Retinal pigment epithelial cell (primary cell): Measurements from ENCODE around the gene ARHGAP31.
"Not testable (repeated sequence)": the region's sequence is repeated elsewhere in the genome, so short reads cannot be mapped to it uniquely, and the experiment has no call there.

Experiments used
- DNase-seq: peaks from one replicate; pipeline ENCODE4 v3.0.0-alpha.2; 2010; ENCODE audit warnings: low read depth
- H3K4me3 ChIP-seq: 2 replicates; pipeline ENCODE4 v1.5.1; 2011; ENCODE audit warnings: mild to moderate bottlenecking, low read length, control low read depth, moderate library complexity
- TF ChIP-seq, protein P1 (sequence below): conservative IDR thresholded peaks from 2 replicates; pipeline ENCODE4 v1.5.1; 2011; ENCODE audit warnings: low read depth, low read length, control low read depth, inconsistent platforms

The ARHGAP31 gene

DNA sequence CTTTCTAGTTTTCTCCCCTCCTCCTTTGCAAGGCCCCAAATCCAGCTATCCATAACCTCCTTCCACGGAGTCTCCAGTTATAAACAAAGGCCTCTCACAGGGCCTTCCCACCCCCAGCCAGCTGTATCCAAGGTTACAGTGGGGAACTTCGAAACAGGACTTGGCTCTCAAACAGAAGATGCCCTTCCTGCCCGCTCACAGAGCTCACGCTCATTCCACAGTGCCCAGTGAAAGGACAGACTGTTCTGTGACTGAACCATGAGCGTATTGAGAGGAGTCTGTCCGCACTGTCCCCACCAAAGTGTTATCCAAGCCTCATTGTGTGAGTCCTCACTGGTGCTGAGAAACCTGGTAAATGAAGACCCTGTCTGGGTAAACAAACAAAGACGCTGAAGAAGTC lies 35.4 kb downstream of the ARHGAP31 start:
- TF ChIP-seq, protein P1, sequence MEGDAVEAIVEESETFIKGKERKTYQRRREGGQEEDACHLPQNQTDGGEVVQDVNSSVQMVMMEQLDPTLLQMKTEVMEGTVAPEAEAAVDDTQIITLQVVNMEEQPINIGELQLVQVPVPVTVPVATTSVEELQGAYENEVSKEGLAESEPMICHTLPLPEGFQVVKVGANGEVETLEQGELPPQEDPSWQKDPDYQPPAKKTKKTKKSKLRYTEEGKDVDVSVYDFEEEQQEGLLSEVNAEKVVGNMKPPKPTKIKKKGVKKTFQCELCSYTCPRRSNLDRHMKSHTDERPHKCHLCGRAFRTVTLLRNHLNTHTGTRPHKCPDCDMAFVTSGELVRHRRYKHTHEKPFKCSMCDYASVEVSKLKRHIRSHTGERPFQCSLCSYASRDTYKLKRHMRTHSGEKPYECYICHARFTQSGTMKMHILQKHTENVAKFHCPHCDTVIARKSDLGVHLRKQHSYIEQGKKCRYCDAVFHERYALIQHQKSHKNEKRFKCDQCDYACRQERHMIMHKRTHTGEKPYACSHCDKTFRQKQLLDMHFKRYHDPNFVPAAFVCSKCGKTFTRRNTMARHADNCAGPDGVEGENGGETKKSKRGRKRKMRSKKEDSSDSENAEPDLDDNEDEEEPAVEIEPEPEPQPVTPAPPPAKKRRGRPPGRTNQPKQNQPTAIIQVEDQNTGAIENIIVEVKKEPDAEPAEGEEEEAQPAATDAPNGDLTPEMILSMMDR, result no peak
- no peak for DNase-seq
- no peak overlapping the region for H3K4me3 ChIP-seq

GRCh38 chr3:119330181-119330580 lies 36.0 kb downstream of the ARHGAP31 start:
- TF ChIP-seq, protein P1, result no peak
- H3K4me3 ChIP-seq, result no peak overlapping the region
- DNase-seq, result no peak

DNA sequence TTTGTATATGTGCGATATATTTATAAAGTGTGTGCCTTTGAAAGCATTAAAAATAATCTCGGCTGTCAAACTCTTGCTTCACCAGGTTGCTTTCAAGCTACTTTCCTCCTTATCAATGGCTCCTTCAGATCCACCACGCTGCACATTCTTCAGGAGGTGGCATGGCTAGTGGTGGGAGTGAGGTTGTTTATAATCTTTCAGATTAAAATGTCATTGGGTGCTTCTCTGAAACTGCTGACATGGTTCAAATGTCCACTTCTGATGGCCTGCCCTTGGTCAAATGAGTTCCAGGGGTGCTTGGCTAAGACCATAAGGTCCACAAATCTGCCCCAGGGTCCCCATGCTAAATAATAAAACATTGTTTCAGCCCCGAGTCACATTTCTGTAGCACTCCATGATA lies 36.7 kb downstream of the ARHGAP31 start:
- H3K4me3 ChIP-seq, result no peak overlapping the region
- TF ChIP-seq, protein P1, result no peak
- no peak for DNase-seq

- TF ChIP-seq, protein P1, result no peak
- DNase-seq, result peak; percentile 44
- no peak overlapping the region for H3K4me3 ChIP-seq
Measured at GRCh38 chr3:119331661-119332060, 37.5 kb downstream of the ARHGAP31 start.

DNA sequence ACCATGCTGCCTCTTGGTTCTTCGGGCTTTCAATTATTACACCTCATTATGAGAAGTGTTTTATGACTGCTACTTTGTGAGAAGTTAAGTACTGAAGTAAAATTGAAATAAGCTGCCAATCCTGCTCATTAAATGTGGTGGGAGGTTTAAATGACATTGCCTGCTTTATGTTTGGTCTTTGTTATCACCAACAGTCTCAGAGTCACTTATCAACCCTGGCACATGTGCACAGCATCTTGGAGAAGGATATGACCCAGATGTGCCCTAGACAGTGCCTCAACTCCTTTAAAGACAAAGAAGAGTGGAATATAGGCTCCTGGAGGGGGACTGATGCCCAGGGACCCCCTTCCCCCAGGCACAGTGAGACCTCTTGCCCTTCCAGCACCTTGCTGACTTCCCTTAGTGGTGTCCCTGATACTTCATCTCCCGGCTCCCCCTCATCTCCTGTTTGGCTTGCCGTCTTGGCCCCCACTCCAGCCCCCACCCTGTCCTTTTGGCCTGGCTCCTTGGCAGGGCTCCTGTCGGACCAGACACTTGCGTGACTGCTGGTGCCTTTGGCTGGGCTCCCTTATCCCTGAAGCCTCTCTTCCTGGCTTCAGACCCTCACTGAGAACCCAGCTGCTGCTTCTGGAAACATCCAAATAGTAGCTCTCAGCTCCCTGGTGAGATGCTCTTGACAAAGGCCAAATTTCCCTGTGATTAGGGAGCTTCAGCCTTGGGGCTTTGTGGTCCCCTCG lies 39.8 kb downstream of the ARHGAP31 start:
- TF ChIP-seq, protein P1, result no peak
- H3K4me3 ChIP-seq, result no peak overlapping the region
- no peak for DNase-seq

GRCh38 chr3:119336823-119337222 lies 42.6 kb downstream of the ARHGAP31 start:
- DNase-seq, result no peak
- no peak overlapping the region for H3K4me3 ChIP-seq
- TF ChIP-seq, protein P1, result no peak

- not testable (repeated sequence) for DNase-seq
Measured at GRCh38 chr3:119337407-119337806, 43.2 kb downstream of the ARHGAP31 start.

More at GRCh38 chr3:119337407-119337806, 43.2 kb downstream of the ARHGAP31 start:
- not testable (repeated sequence) for H3K4me3 ChIP-seq
